ENCODE measurements around the gene FAM180B. TPM values are rescaled to one million over a fixed set of nuclear protein-coding genes. Genes with fewer than 3 reads are reported as not detected.

Gene FAM180B
- not detected for polyA plus RNA-seq (2013, experiment 1 of 2)
- polyA plus RNA-seq (2013, experiment 2 of 2) = not detected

GRCh38 chr11:47586098-47586855 lies at the start of gene FAM180B:
Gene FAM180B (plus strand): TSS chr11:47586678. CDS start chr11:47586769, 91 bp downstream.
- H3K27me3 ChIP-seq (ENCODE audit: control insufficient read depth in 3 of 3, insufficient read depth in 3 of 3, low read depth in 1 of 3, low read length in 3 of 3) = no peaks in the 10 kb centered on the region
- peak within 1 kb of the TSS; percentile 82 for H2BK5ac ChIP-seq (ENCODE audit: low read length)
- H3K4ac ChIP-seq (ENCODE audit: low read length) = no peak within 1 kb of the TSS
- H3K23ac ChIP-seq (ENCODE audit: low read depth, low read length, poor library complexity) = no peak within 1 kb of the TSS
- H2BK12ac ChIP-seq (ENCODE audit: low read length) = no peak within 1 kb of the TSS
- no peak within 1 kb of the TSS for H2BK15ac ChIP-seq (ENCODE audit: low read length)
- no peak within 1 kb of the TSS for H2AFZ ChIP-seq (ENCODE audit: low read length)
- no peak within 1 kb of the TSS for H2BK120ac ChIP-seq (ENCODE audit: low read depth, low read length)
- peaks cover 1 to 2% of the 10 kb centered on the region in 2 donors for H3K4me1 ChIP-seq (ENCODE audit: control insufficient read depth in 2 of 2, insufficient read depth in 1 of 2, low read depth in 1 of 2, low read length in 2 of 2)
- no peak within 1 kb of the TSS for H3K18ac ChIP-seq (ENCODE audit: low read length)
- peaks cover 4% of the 10 kb centered on the region for H3K79me1 ChIP-seq (ENCODE audit: low read depth, low read length)
- H2AK5ac ChIP-seq (ENCODE audit: low read depth, low read length) = no peak within 1 kb of the TSS
- H3K14ac ChIP-seq (ENCODE audit: low read length) = no peak within 1 kb of the TSS
- H3K9ac ChIP-seq (ENCODE audit: low read depth, low read length, poor library complexity) = peak within 1 kb of the TSS; percentile 74
- no peak for DNase-seq (ENCODE audit: low spot score)
- no peak within 1 kb of the TSS for H3K4me3 ChIP-seq (ENCODE audit: low read length in 2 of 2)
- H4K8ac ChIP-seq (ENCODE audit: low read depth, low read length) = no peak within 1 kb of the TSS
- no peaks in the 10 kb centered on the region for H3K9me3 ChIP-seq (replicated peaks in 1 of 2; ENCODE audit: control insufficient read depth in 2 of 2, insufficient read depth in 1 of 2, low read depth in 1 of 2, low read length in 2 of 2)
- no peak within 1 kb of the TSS for H4K91ac ChIP-seq (ENCODE audit: low read depth, low read length, poor library complexity)
- no peak within 1 kb of the TSS for H3K27ac ChIP-seq (replicated peaks; ENCODE audit: low read length)
- no CpG with 5 or more reads among the region's 12 CpGs for WGBS, 2 donors (ENCODE audit: extremely low coverage in 2 of 2, insufficient read length in 2 of 2, insufficient replicate concordance in 1 of 2)
- peaks cover 27 to 41% of the 10 kb centered on the region in 2 donors for H3K36me3 ChIP-seq (replicated peaks in 1 of 2; ENCODE audit: control insufficient read depth in 2 of 2, insufficient read depth in 2 of 2, low read length in 2 of 2)
- H3K4me2 ChIP-seq (ENCODE audit: insufficient read depth, low read length, poor library complexity, severe bottlenecking) = no peak within 1 kb of the TSS

GRCh38 chr11:47536915-47537314 lies 49.6 kb upstream of the FAM180B start:
- Histone ChIP-seq H3K79me1 (ENCODE audit: low read depth, low read length) (no peaks in the 10 kb centered on the region), H2AFZ (ENCODE audit: low read length) (no peak overlapping the region), H3K4me3 (ENCODE audit: low read length in 2 of 2) (no peak overlapping the region), H4K91ac (ENCODE audit: low read depth, low read length, poor library complexity) (no peak overlapping the region), H3K14ac (ENCODE audit: low read length) (no peak overlapping the region), H3K27ac (replicated peaks; ENCODE audit: low read length) (no peak overlapping the region), H2BK120ac (ENCODE audit: low read depth, low read length) (no peak overlapping the region), H3K23ac (ENCODE audit: low read depth, low read length, poor library complexity) (no peak overlapping the region), H4K8ac (ENCODE audit: low read depth, low read length) (no peak overlapping the region), H3K27me3 (ENCODE audit: control insufficient read depth in 3 of 3, insufficient read depth in 3 of 3, low read depth in 1 of 3, low read length in 3 of 3) (no peaks in the 10 kb centered on the region), H3K4ac (ENCODE audit: low read length) (no peak overlapping the region), H3K9me3 (replicated peaks in 1 of 2; ENCODE audit: control insufficient read depth in 2 of 2, insufficient read depth in 1 of 2, low read depth in 1 of 2, low read length in 2 of 2) (no peaks in the 10 kb centered on the region), H3K9ac (ENCODE audit: low read depth, low read length, poor library complexity) (no peak overlapping the region), H2BK12ac (ENCODE audit: low read length) (no peak overlapping the region), H2BK15ac (ENCODE audit: low read length) (no peak overlapping the region), H3K4me1 (ENCODE audit: control insufficient read depth in 2 of 2, insufficient read depth in 1 of 2, low read depth in 1 of 2, low read length in 2 of 2) (peaks cover 7 to 11% of the 10 kb centered on the region in 2 donors), H3K36me3 (replicated peaks in 1 of 2; ENCODE audit: control insufficient read depth in 2 of 2, insufficient read depth in 2 of 2, low read length in 2 of 2) (peaks cover 0 to 44% of the 10 kb centered on the region in 2 donors), H3K18ac (ENCODE audit: low read length) (no peak overlapping the region), H2AK5ac (ENCODE audit: low read depth, low read length) (no peak overlapping the region), H2BK5ac (ENCODE audit: low read length) (no peak overlapping the region), H3K4me2 (ENCODE audit: insufficient read depth, low read length, poor library complexity, severe bottlenecking) (no peak overlapping the region)
- no peak for DNase-seq (ENCODE audit: low spot score)
- WGBS, 2 donors (ENCODE audit: extremely low coverage in 2 of 2, insufficient read length in 2 of 2, insufficient replicate concordance in 1 of 2) = no CpG with 5 or more reads among the region's 3 CpGs

GRCh38 chr11:47538741-47539565 lies 47.5 kb upstream of the FAM180B start:
- H4K8ac ChIP-seq (ENCODE audit: low read depth, low read length) = no peak overlapping the region
- peaks cover 0 to 57% of the 10 kb centered on the region in 2 donors for H3K36me3 ChIP-seq (replicated peaks in 1 of 2; ENCODE audit: control insufficient read depth in 2 of 2, insufficient read depth in 2 of 2, low read length in 2 of 2)
- H3K18ac ChIP-seq (ENCODE audit: low read length) = no peak overlapping the region
- DNase-seq (ENCODE audit: low spot score) = no peak
- no peak overlapping the region for H3K9ac ChIP-seq (ENCODE audit: low read depth, low read length, poor library complexity)
- H3K14ac ChIP-seq (ENCODE audit: low read length) = no peak overlapping the region
- no peak overlapping the region for H2BK12ac ChIP-seq (ENCODE audit: low read length)
- no peak overlapping the region for H2BK5ac ChIP-seq (ENCODE audit: low read length)
- H4K91ac ChIP-seq (ENCODE audit: low read depth, low read length, poor library complexity) = no peak overlapping the region
- no peak overlapping the region for H3K4me3 ChIP-seq (ENCODE audit: low read length in 2 of 2)
- H3K4me2 ChIP-seq (ENCODE audit: insufficient read depth, low read length, poor library complexity, severe bottlenecking) = no peak overlapping the region
- no peak overlapping the region for H2AFZ ChIP-seq (ENCODE audit: low read length)
- no CpG with 5 or more reads among the region's 10 CpGs for WGBS, 2 donors (ENCODE audit: extremely low coverage in 2 of 2, insufficient read length in 2 of 2, insufficient replicate concordance in 1 of 2)
- H3K23ac ChIP-seq (ENCODE audit: low read depth, low read length, poor library complexity) = no peak overlapping the region
- H3K79me1 ChIP-seq (ENCODE audit: low read depth, low read length) = peaks cover 4% of the 10 kb centered on the region
- no peaks in the 10 kb centered on the region for H3K27me3 ChIP-seq (ENCODE audit: control insufficient read depth in 3 of 3, insufficient read depth in 3 of 3, low read depth in 1 of 3, low read length in 3 of 3)
- no peak overlapping the region for H2BK15ac ChIP-seq (ENCODE audit: low read length)
- no peaks in the 10 kb centered on the region for H3K9me3 ChIP-seq (replicated peaks in 1 of 2; ENCODE audit: control insufficient read depth in 2 of 2, insufficient read depth in 1 of 2, low read depth in 1 of 2, low read length in 2 of 2)
- H2BK120ac ChIP-seq (ENCODE audit: low read depth, low read length) = no peak overlapping the region
- H3K4ac ChIP-seq (ENCODE audit: low read length) = no peak overlapping the region
- H3K4me1 ChIP-seq (ENCODE audit: control insufficient read depth in 2 of 2, insufficient read depth in 1 of 2, low read depth in 1 of 2, low read length in 2 of 2) = peaks cover 0 to 5% of the 10 kb centered on the region in 2 donors
- H3K27ac ChIP-seq (replicated peaks; ENCODE audit: low read length) = no peak overlapping the region
- H2AK5ac ChIP-seq (ENCODE audit: low read depth, low read length) = no peak overlapping the region

GRCh38 chr11:47539681-47540039 lies 46.8 kb upstream of the FAM180B start:
- no peak overlapping the region for H4K8ac ChIP-seq (ENCODE audit: low read depth, low read length)
- H2BK15ac ChIP-seq (ENCODE audit: low read length) = no peak overlapping the region
- H3K4me3 ChIP-seq (ENCODE audit: low read length in 2 of 2) = no peak overlapping the region
- H3K27ac ChIP-seq (replicated peaks; ENCODE audit: low read length) = no peak overlapping the region
- no peak overlapping the region for H3K4ac ChIP-seq (ENCODE audit: low read length)
- no peak overlapping the region for H2BK120ac ChIP-seq (ENCODE audit: low read depth, low read length)
- H3K27me3 ChIP-seq (ENCODE audit: control insufficient read depth in 3 of 3, insufficient read depth in 3 of 3, low read depth in 1 of 3, low read length in 3 of 3) = no peaks in the 10 kb centered on the region
- H3K9ac ChIP-seq (ENCODE audit: low read depth, low read length, poor library complexity) = no peak overlapping the region
- no CpG with 5 or more reads among the region's 2 CpGs for WGBS, 2 donors (ENCODE audit: extremely low coverage in 2 of 2, insufficient read length in 2 of 2, insufficient replicate concordance in 1 of 2)
- no peak overlapping the region for H3K4me2 ChIP-seq (ENCODE audit: insufficient read depth, low read length, poor library complexity, severe bottlenecking)
- no peak overlapping the region for H4K91ac ChIP-seq (ENCODE audit: low read depth, low read length, poor library complexity)
- H3K4me1 ChIP-seq (ENCODE audit: control insufficient read depth in 2 of 2, insufficient read depth in 1 of 2, low read depth in 1 of 2, low read length in 2 of 2) = peaks cover 0 to 5% of the 10 kb centered on the region in 2 donors
- no peak overlapping the region for H3K14ac ChIP-seq (ENCODE audit: low read length)
- DNase-seq (ENCODE audit: low spot score) = no peak
- H3K36me3 ChIP-seq (replicated peaks in 1 of 2; ENCODE audit: control insufficient read depth in 2 of 2, insufficient read depth in 2 of 2, low read length in 2 of 2) = peaks cover 0 to 59% of the 10 kb centered on the region in 2 donors
- no peak overlapping the region for H3K23ac ChIP-seq (ENCODE audit: low read depth, low read length, poor library complexity)
- no peak overlapping the region for H2AK5ac ChIP-seq (ENCODE audit: low read depth, low read length)
- H2BK12ac ChIP-seq (ENCODE audit: low read length) = no peak overlapping the region
- no peaks in the 10 kb centered on the region for H3K9me3 ChIP-seq (replicated peaks in 1 of 2; ENCODE audit: control insufficient read depth in 2 of 2, insufficient read depth in 1 of 2, low read depth in 1 of 2, low read length in 2 of 2)
- no peak overlapping the region for H3K18ac ChIP-seq (ENCODE audit: low read length)
- peaks cover 4% of the 10 kb centered on the region for H3K79me1 ChIP-seq (ENCODE audit: low read depth, low read length)
- no peak overlapping the region for H2BK5ac ChIP-seq (ENCODE audit: low read length)
- H2AFZ ChIP-seq (ENCODE audit: low read length) = no peak overlapping the region
